Ramos (cell line): ENCODE results near the gene ZP2.
"Not testable (repeated sequence)": the region's sequence is repeated elsewhere in the genome, so short reads cannot be mapped to it uniquely, and the experiment has no call there.

ENCODE experiments used
- in situ Hi-C: fragments of 300-500 bp; cut with MboI; formaldehyde crosslinking; loops from one replicate; pipeline ENCODE4 v1.14.3; 2022; ENCODE audit warnings: low sequenced_read_pairs; ENCODE audit not compliant: unreplicated experiment

The ZP2 gene

DNA sequence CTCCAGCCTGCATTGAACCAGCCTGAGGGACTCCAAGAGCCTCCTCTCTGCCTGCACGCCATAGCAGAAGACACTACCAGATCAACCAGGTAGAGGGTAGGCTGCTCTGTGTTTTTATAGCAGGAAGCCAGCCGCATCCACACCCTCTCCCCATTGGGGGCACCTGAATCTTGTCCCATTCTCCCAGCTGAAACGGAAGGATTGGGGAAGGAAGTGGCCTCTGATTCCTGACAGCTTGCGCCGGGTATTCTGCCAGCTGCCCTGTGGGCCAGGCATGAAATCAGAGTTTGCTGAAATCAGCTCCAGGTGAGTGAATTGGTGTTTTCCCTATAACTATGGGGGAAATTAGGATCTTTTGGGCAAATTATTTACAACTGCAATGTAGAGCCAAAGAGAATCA is at the start of gene ZP2:
Gene ZP2, minus strand, starts transcription at position 89 of the 400 bp plus-strand sequence. Its CDS starts 27 bp downstream, at position 62.
- in situ Hi-C loops = no loop called here

DNA sequence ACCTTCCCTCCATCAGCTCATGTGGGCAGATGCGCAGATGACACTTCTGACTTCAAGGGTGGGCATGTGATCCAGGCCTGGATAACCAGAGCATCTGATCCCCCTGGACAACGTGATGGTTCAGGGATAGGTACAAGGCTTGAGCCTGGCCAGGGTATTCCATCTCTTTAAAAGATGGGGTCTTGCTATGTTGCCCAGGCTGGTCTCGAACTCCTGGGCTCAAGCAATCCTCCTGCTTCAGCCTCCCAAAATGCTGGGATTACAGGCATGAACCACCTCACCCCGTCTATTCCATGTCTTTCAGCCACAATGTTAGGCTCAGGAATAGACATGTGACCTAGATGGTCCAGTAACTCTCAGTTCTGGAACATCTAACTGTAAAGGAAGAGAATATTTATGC is 45.9 kb upstream of the ZP2 start:
- in situ Hi-C loops = no loop called here

DNA sequence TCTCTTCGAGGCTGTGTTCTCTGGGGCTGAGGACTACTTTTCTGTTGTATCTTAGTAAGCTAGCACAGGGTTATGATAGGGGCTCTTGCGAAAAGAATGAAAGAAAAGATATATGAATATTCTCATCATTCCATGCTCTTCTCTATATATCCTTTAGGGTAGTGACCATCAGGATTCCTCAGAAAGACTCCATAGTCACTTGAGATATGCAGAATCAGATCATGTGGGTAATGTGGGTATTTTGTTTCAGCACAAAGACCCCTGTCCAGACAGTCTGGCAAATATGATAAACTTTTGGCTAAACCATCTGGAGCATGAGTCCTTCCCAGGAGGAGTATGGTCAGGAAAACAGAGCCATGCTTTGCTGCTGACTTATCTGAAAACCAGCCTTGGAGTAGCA is 45.3 kb upstream of the ZP2 start:
- in situ Hi-C loops = no loop called here

DNA sequence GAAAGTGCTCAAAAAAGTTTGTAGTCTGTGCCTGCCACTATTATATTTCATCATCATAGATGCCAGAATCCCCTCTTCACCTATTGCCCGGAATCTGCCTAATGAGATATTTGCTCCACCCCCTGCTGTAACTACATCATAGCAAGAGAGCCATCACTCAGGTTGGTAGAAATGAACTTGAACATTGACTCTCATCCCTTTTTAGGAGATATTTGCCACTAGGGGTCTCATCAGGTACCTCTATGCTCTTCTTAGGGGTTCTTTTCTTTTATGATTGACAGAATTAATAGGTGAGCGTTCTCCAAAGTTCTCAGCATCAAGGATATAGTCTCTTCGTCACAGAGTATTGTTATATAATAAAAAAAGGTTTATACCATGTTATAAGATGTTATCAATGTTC is 42.1 kb upstream of the ZP2 start:
- in situ Hi-C loops = no loop called here

DNA sequence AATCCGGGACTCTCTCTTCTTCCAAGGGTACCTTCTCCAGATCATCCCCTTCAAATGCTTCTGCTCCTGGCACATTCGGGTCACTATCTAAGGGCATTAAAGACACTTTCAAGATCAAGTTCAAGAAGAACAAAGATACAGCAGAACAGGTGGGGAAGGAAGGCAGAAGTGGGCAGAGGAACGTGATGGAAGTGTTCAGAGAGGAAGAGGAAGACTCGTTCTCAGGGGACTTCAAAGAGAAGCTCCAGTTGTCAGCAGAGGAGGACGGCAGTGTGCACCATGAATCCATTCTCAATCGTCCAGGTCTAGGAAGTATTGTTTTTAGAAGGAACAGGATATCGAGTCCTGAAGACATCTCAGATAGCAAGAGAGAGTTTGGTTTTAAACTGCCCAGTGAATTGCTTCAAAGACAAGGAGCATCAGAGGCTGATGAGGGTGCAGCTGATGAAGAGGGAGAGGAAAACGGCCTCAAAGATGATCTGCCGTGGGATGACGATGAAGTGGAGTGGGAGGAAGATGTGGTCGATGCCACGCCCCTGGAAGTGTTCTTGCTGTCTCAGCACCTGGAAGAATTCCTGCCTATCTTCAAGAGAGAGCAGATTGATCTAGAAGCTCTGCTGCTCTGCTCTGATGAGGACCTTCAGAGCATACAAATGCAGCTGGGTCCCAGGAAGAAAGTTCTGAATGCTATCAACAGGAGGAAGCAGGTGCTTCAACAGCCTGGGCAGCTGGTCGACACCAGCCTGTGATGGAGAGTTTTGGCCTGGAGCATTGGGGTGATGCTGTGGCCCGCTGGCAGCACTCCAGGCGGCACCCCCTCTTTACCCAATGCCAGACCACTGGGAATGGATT is 38.9 kb upstream of the ZP2 start:
- in situ Hi-C loops = no loop called here

DNA sequence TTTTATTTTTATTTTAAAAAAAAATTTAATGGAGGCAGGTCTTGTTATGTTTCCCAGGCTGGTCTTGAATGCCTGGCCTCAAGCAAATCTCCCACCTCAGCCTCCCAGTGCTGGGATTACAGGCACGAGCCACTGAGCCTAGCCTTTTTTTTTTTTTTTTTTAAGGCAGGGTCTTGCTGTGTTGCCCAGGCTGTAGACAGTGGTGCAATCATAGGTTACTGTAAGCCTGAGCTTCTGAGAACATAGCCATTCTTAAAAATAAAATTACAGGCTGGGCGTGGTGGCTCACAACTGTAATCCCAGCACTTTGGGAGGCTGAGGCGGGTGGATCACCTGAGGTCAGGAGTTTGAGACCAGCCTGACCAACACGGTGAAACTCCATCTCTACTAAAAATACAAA is 36.8 kb upstream of the ZP2 start:
- in situ Hi-C loops = not testable (repeated sequence)

DNA sequence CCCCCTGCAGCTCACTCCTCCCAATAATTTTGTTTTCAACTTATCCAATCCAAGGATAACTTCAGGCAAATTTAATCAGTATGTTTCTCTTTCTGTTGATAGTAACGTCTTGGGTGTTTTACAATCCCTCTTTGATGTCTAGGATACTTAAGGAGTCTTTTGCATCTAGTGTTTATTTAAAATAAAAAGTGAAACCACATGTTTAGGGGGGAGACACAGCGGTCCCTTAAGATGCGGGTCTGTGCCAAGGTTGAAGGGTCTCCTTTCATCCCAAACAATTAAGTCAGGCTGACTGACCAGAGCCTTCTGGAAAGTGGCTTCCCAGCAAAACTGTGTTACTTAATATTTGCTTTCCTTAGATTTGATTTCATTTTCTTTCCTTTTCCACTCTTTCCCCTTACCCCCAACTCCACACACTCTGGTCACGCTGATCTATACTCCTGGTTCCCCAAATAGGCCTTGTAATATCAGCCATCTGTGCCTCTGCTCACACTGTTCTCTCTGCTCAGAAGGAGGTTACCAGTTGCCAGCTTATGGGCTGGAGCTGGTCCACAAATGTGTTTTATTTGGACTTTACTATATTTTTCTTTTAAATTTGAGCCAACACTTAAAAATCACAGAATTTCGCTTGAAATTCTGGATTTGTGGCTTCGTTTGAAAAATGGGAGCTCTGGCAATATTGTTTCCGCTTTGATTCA is 33.3 kb upstream of the ZP2 start:
- in situ Hi-C loops = no loop called here

DNA sequence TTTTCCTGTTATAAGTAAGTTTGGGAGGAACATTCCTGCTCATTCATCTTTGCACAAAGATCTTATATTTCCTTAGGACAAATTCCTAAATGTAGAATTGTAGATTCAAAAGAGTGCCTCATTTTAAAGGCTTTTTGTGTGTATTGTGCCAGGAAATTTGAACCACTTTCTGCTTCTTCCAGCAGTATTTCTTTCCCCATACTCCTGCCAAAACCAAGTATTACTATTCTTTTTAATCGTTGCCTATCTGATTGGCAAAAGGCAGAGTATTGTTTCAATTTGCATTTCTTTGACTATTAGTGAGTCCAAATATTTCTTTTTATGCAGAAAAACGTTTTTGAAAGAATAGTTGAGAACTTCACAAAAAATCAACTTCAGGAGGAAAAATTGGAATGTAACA is 31.4 kb upstream of the ZP2 start:
- in situ Hi-C loops = no loop called here

DNA sequence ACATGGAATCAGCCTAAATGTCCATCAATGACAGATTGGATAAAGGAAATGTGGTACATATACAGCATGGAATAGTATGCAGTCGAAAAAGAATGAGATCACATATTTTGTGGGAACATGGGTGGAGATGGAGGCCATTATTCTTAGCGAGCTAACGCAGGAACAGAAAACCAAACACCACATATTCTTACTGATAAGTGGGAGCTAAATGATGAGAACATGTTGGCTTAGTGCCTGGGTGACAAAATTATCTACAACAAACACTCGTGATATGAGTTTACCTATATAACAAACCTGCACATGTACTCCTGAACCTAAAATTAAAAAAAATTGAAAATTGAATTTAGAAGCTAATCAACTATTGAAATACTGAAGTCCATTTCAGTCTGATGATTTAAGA is 28.3 kb upstream of the ZP2 start:
- in situ Hi-C loops = no loop called here

DNA sequence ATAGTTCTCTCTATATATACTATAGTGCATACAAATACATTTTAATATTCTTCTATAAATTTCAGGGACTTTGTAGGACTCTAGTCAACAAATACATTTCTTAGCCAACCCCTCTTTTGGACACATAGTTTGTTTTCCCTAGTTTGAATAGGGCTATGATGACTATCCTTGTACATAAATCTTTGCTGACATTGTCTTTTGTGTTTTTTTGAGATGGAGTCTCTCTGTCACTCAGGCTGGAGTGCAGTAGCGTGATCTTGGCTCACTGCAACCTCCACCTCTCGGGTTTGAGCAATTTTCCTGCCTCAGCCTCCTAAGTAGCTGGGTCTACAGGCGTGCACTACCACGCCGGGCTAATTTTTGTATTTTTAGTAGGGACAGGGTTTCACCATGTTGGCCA is 25.5 kb upstream of the ZP2 start:
- in situ Hi-C loops = no loop called here

DNA sequence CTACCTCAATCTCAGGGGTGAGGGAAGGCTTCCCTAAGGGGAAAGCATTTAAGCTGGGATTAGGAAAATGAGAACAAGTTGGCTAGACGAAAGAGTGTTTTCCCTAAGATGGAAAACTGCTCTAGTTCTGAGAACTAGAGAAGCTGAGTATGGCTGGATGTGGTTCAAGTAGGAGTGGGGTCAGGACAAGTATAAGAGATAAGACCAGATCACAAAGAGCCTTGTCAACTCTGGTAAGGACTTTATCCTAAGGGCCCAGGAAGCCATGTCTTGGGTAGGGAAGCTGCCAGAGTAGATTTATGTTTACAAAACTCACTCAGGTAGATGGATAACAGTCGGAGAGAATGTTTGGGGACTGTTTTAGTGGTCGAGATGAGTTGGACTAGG is 23.8 kb upstream of the ZP2 start:
- in situ Hi-C loops = no loop called here

DNA sequence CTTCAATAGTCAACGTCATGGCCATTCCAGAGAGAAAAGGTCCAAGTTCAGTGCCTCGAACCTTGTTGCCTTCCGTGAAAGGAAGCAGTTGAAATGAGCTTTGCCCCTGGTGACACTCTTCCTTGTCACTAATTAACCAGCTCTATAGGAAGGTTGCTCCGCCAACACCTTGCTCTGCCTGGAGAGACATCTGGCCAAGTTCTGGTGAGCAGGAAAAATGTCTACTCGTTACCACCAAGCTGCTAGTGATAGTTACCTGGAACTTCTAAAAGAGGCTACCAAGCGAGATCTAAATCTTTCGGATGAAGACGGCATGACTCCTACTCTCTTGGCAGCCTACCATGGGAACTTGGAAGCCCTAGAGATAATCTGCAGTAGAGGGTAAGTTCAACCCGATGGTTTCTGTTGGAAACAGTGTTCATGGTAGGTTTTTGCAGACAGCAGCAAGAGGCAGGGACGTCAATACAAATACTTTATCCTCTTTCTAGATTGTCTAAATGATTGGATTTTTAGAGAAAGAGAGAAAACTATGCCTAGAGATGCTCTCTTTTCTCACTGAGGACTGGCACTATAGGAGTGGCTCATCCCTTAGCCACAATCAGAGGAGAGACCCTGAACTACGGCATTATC is 22.3 kb upstream of the ZP2 start, which contains the start of gene ANKS4B:
Gene ANKS4B, plus strand, starts transcription at position 179 of the 630 bp plus-strand sequence. Its CDS starts 39 bp downstream, at position 218.
- in situ Hi-C loops = no loop called here

DNA sequence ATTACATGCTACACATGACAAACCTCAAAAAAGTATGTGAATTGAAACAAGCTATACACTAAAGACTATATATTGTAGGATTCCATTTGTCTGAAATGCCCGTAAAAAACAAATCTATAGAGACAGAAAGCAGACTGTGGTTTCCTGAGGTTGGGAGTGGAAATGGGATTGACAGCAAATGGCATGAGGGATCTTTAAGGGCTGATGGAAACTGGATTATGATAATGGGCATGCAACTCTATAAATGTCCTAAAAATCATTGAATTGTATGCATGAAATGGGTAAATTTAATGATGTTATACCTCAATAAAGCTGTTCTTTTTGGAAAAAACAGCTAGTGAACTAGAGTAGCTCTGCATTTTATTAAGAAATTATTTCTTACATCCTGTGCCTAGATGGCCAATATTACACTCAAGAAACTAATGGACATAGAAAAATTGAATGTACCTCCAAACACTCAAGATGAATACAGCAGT is 21.7 kb upstream of the ZP2 start:
- in situ Hi-C loops = no loop called here

DNA sequence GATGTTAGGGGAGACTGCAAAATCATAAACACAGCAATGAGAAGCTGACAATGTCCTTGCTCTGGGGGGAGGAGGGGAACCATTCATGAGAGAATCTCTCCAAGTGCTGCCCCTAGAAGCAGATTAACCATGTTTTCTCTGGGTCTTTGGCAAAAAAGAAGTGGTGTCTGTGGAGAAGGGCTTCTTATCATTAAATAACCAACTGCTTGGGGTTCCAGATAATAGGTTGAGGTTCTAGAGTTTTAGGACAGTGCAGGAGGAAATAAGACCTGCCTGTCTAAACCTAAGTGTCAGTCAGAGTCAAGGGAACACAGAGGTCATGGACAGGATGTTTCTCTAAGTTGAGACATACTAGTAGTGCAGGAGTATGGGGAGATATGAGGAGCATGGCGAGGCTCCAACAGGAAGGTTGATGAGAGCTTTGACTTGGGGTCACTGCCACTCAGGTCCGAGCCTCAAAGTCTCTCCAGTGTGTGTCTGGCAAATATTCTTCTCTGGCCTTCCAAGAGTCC is 17.0 kb upstream of the ZP2 start:
- in situ Hi-C loops = no loop called here

DNA sequence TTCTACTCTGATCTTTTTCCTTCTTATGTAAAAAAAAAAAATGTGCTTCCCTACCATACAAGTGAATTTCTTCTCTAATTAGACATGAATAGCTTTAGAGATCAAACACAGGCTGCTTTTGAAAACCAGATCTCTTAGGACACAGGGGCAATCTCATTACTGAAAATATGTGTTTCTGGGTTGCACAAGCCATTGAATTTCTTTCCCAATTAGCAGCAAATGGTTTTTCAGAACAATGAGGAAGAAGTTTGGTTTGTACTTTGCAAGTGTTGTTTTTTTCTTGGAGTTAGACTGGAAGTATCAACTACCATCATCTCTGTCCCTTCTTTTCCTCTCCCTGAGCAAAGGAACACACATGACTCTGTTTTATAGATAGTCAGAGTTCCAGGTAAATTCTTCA is 16.5 kb upstream of the ZP2 start:
- in situ Hi-C loops = no loop called here

DNA sequence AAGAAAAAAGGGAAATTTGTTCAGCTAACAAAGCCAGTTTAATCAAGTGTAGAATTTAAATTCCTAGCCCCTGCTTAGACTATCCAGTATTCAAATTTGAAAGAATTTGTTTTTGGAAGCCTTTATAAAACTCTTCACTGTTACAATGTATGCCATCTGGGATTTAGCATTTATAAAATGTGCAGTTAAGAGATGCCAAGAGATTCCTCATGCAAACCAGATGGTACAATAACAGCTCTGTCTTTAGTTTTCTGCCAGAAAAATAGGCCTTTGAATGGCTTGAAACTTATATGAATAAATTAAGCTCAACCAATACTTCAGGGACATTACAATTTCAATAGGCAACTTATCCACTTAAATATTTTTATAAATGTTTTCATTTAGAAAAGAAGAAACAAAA is 15.4 kb upstream of the ZP2 start:
- in situ Hi-C loops = no loop called here

DNA sequence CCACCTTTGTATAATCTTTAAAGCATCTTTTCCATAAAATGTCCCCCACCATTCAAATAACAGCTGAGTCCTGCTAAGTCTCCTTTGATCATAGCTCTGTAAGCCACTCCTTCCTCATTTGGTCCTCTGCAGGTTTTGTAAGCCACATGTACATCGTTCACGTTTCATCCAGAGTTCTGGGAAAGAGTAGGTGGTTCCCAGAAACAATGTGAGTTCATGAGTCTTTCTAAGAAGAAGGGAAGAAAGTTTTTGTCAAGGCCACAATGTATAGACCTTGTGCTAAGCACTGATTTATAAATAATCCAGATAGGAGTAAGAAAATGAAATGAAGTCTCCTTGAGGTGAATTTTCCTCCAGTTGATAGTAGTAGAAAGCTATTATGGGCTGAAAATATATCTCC is 13.4 kb upstream of the ZP2 start:
- in situ Hi-C loops = no loop called here

DNA sequence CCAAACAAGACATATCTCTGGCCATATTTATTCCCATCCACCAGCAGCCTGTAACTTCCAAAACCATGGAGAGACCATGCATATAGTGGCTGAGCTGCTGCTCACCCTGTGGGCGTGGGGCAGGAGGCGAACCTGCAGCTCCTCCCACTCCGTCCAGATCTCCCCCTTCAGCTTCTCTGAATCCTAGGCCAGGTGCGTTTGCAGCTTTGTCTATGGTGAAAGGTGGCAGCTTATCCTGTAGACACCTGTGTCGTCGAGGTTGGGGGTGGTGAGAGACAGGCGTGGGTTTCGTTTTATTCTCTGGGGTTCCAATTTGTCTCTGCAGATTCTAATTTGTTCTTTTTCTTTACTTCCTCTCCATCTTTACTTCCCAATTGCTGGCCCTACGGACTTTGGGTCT is 12.4 kb upstream of the ZP2 start:
- in situ Hi-C loops = no loop called here

DNA sequence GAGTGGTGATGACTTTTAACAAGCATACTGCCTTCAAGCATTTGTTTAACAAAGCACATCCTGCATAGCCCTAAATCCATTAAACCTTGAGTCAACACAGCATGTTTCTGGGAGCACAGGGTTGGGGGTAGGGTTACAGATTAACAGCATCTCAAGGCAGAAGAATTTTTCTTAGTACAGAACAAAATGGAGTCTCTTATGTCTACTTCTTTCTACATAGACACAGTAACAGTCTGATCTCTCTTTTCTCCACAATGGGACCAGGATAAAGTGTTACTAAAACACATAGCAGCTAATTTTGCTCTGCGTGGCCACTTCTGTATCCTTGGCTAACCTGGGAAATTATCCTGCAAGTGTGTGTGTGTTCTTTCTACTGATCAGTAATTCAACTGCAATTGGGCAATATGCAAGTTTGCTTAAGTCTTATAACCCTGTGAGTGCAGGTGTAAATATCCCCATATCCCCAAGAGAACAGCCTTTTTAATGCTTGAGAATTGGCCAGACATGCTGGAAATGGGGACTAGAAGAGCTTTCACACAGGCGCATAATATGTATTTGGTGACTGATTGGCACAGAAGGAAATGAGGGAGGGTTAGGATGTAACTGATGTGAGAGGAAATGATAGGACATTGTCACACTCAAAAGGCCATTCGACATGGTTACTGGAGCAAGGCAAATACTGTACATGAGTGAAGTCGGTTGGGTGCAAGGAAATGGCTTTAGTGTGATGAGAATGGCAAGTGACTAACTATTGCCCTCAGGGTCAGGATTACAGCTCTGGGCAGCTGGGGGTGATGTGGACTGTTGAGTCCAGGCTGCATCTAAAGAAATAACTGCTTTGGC is 11.3 kb upstream of the ZP2 start:
- in situ Hi-C loops = no loop called here

DNA sequence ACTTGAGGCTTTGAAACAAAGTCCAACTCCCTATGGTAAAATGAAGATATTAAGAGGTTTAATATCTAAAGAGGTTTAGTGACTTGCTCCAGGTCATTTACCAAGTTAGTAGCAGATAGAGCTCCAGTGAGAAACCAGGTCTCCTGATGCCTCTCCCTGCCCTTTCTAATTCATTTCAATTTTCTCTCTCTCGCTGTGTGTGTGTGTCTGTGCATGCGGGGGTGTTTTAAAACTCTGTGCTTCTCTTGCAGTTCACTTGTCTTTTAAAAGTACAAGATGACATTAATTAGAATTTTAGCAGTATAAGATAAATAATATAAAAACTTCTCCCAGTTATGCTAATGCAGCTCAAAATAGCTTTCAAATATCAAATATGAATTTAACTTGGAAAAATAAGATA is 8.2 kb upstream of the ZP2 start:
- in situ Hi-C loops = no loop called here
